Spleen (tissue), 7 donors: ENCODE data around the gene IL18R1.

Experiments
- CTCF ChIP-seq, 11 experiments: fragments of 200-600 bp in 7 of 11; fragments of 450-650 bp in 4 of 11; sonication (generic) in 4 of 11; IDR thresholded peaks in 8 of 11; conservative IDR thresholded peaks in 3 of 11; 1 replicate in 7 of 11; 2 replicates in 4 of 11; pipeline versions ENCODE4 v1.4.0 to v1.8.0; 2016 to 2021; ENCODE audit warnings: antibody characterized with exemption in 11 of 11, inconsistent platforms in 4 of 11, mild to moderate bottlenecking in 1 of 11
- POLR2A ChIP-seq, 3 donors: fragments of 450-650 bp; IDR thresholded peaks; one replicate each; pipeline ENCODE4 v1.5.1; 2017; ENCODE audit warnings: antibody characterized with exemption in 3 of 3, mild to moderate bottlenecking in 1 of 3
- POLR2AphosphoS5 ChIP-seq, 3 donors: sonication (generic); formaldehyde crosslinking; IDR thresholded peaks; one replicate each; pipeline ENCODE4 v1.5.1; 2017; ENCODE audit warnings: antibody characterized with exemption in 3 of 3
- donor health status: DM: no; HTN: no; CAD: no; lungs with moderate emphysema.
- donor health status: DM: no; HTN: no; CAD: no.
- donor health status: DM: no; HTN: no; CAD: no.

- TF ChIP-seq CTCF (IDR thresholded peaks at IDR 0.05 in 8 of 11, conservative IDR thresholded peaks at IDR 0.05 in 3 of 11): no peak
- TF ChIP-seq POLR2AphosphoS5 (IDR thresholded peaks at IDR 0.05): peak in 1 of 3 donors; percentile 44
- no peak for TF ChIP-seq POLR2A (IDR thresholded peaks at IDR 0.05)
Measured at GRCh38 chr2:102436323-102436722, 80.7 kb downstream of the IL18R1 start.
